Keratinocyte (primary cell): ENCODE measurements around the gene TRIML1. TPM values are rescaled to one million over a fixed set of nuclear protein-coding genes. Genes with fewer than 3 reads are reported as not detected.

Experiments
- DNase-seq: peaks from one replicate; pipeline ENCODE4 v3.0.0-alpha.2; 2011; ENCODE audit warnings: low read depth, missing footprints, low spot score
- FAIRE-seq: peaks from 2 replicates; lab custom pipeline; 2011; peaks lifted over from hg19 to GRCh38; lab: Jason Lieb, UNC
- H2AFZ ChIP-seq: 2 replicates; pipeline ENCODE4 v1.6.0; 2012; ENCODE audit warnings: low read length, control low read depth, inconsistent platforms; ENCODE audit not compliant: control insufficient read depth
- H3K27ac ChIP-seq: 2 replicates; pipeline ENCODE4 v1.5.1; 2011; ENCODE audit warnings: low read length; ENCODE audit not compliant: control insufficient read depth, insufficient read depth
- H3K27me3 ChIP-seq: 3 replicates; pipeline ENCODE4 v1.6.0; 2011; ENCODE audit warnings: low read length; ENCODE audit not compliant: control insufficient read depth, insufficient read depth; ENCODE audit errors: extremely low read depth
- H3K36me3 ChIP-seq, 2 experiments: 2 replicates in 1 of 2; 3 replicates in 1 of 2; pipeline ENCODE4 v1.5.1; 2011; ENCODE audit warnings: low read length in 2 of 2, mild to moderate bottlenecking in 1 of 2; ENCODE audit not compliant: control insufficient read depth in 2 of 2, insufficient read depth in 2 of 2; ENCODE audit errors: extremely low read depth in 1 of 2
- H3K4me1 ChIP-seq: 3 replicates; pipeline ENCODE4 v1.5.1; 2011; ENCODE audit warnings: low read length; ENCODE audit not compliant: control insufficient read depth, insufficient read depth; ENCODE audit errors: extremely low read depth
- H3K4me2 ChIP-seq: 3 replicates; pipeline ENCODE4 v1.6.0; 2011; ENCODE audit warnings: low read depth, low read length; ENCODE audit not compliant: control insufficient read depth, insufficient read depth; ENCODE audit errors: extremely low read depth
- H3K4me3 ChIP-seq, 3 experiments: fragments of 200-600 bp in 1 of 3; sonication (generic) in 1 of 3; 2 replicates in 2 of 3; 3 replicates in 1 of 3; pipeline ENCODE4 v1.5.1; 2011 to 2016; ENCODE audit warnings: low read length in 3 of 3, mild to moderate bottlenecking in 3 of 3, control low read depth in 2 of 3, inconsistent platforms in 1 of 3, low read depth in 1 of 3, mixed read lengths in 1 of 3, mixed run types in 1 of 3, moderate library complexity in 1 of 3; ENCODE audit not compliant: control insufficient read depth in 2 of 3, insufficient read depth in 2 of 3; ENCODE audit errors: extremely low read depth in 1 of 3
- H3K79me2 ChIP-seq: 2 replicates; pipeline ENCODE4 v1.6.0; 2012; ENCODE audit warnings: low read length; ENCODE audit not compliant: control insufficient read depth, insufficient read depth
- H3K9ac ChIP-seq: 3 replicates; pipeline ENCODE4 v1.6.0; 2011; ENCODE audit warnings: low read length; ENCODE audit not compliant: control insufficient read depth, insufficient read depth; ENCODE audit errors: extremely low read depth
- H3K9me1 ChIP-seq: 3 replicates; pipeline ENCODE4 v1.6.0; 2011; ENCODE audit warnings: low read length; ENCODE audit not compliant: control insufficient read depth, insufficient read depth; ENCODE audit errors: extremely low read depth
- H3K9me3 ChIP-seq: 2 replicates; pipeline ENCODE4 v1.5.1; 2012; ENCODE audit warnings: low read depth, low read length; ENCODE audit not compliant: control insufficient read depth
- H4K20me1 ChIP-seq: 3 replicates; pipeline ENCODE4 v1.6.0; 2011; ENCODE audit warnings: low read length; ENCODE audit not compliant: control insufficient read depth, insufficient read depth; ENCODE audit errors: extremely low read depth
- CTCF ChIP-seq, 3 experiments: IDR thresholded peaks in 1 of 3; conservative IDR thresholded peaks in 1 of 3; optimal IDR thresholded peaks in 1 of 3; 2 replicates in 2 of 3; 3 replicates in 1 of 3; pipeline versions ENCODE3 to v1.5.1; 2011; ENCODE audit warnings: low read length in 3 of 3, mild to moderate bottlenecking in 3 of 3, moderate library complexity in 2 of 3, control low read depth in 1 of 3, inconsistent platforms in 1 of 3; ENCODE audit not compliant: insufficient read depth in 2 of 3; ENCODE audit errors: extremely low read depth in 1 of 3
- EZH2 ChIP-seq: IDR thresholded peaks from one replicate; pipeline ENCODE4 v1.6.1; 2012; ENCODE audit warnings: inconsistent platforms, mild to moderate bottlenecking, low read length, moderate library complexity
- dilution Hi-C: fragments of 300-500 bp; cut with MboI; formaldehyde crosslinking; loops from one replicate; pipeline ENCODE4 v1.7.0; 2020; ENCODE audit warnings: low sequenced_read_pairs; ENCODE audit not compliant: extremely low pct_ligation_motif_present
- polyA plus RNA-seq, 5 experiments: library from polyadenylated mRNA; depleted of rRNA in 3 of 5; stranded (reverse) in 3 of 5; stranded (forward) in 1 of 5; unstranded in 1 of 5; fragments of >200 nt; gene quantifications; 1 replicate in 1 of 5; 2 replicates in 3 of 5; 3 replicates in 1 of 5; pipeline versions ENCODE4 v1.2.1 to v1.2.3, GENCODE V29; 2011 to 2012; ENCODE audit warnings: missing spikeins in 2 of 5, low read depth in 1 of 5, low replicate concordance in 1 of 5

Gene TRIML1
- polyA plus RNA-seq, 1 donor (not counting 4 experiments of a cell fraction or from before 2014, with no cell fraction given): not detected

- peaks cover 23% of the 10 kb centered on the region for H3K79me2 ChIP-seq
- no peaks in the 10 kb centered on the region for H3K36me3 ChIP-seq
- H4K20me1 ChIP-seq: no peaks in the 10 kb centered on the region
- H3K27ac ChIP-seq: no peak overlapping the region
- H3K4me3 ChIP-seq: no peak overlapping the region
- FAIRE-seq (no peak), DNase-seq (no peak)
- H3K4me2 ChIP-seq: no peak overlapping the region
- TF ChIP-seq CTCF (optimal IDR thresholded peaks at IDR 0.05 in 1 of 3, IDR thresholded peaks at IDR 0.05 in 1 of 3, conservative IDR thresholded peaks at IDR 0.05 in 1 of 3; ENCODE audit: extremely low read depth in 1 of 3, insufficient read depth in 2 of 3, low read length in 3 of 3) (no peak), EZH2 (no peak)
- H3K27me3 ChIP-seq: no peaks in the 10 kb centered on the region
- no peaks in the 10 kb centered on the region for H3K9me1 ChIP-seq
- H3K9me3 ChIP-seq: no peaks in the 10 kb centered on the region
- H2AFZ ChIP-seq: no peak overlapping the region
- dilution Hi-C loops: no loop called here
- H3K9ac ChIP-seq: no peak overlapping the region
- peaks cover 15% of the 10 kb centered on the region for H3K4me1 ChIP-seq
Measured at GRCh38 chr4:188106454-188106853, 32.8 kb upstream of the TRIML1 start.

GRCh38 chr4:188107931-188108843, 31.1 kb upstream of the TRIML1 start:
- no peaks in the 10 kb centered on the region for H3K27me3 ChIP-seq
- TF ChIP-seq EZH2: no peak
- no peak for TF ChIP-seq CTCF (optimal IDR thresholded peaks at IDR 0.05 in 1 of 3, IDR thresholded peaks at IDR 0.05 in 1 of 3, conservative IDR thresholded peaks at IDR 0.05 in 1 of 3; ENCODE audit: extremely low read depth in 1 of 3, insufficient read depth in 2 of 3, low read length in 3 of 3)
- no peak for DNase-seq
- H4K20me1 ChIP-seq: no peaks in the 10 kb centered on the region
- peaks cover 23% of the 10 kb centered on the region for H3K79me2 ChIP-seq
- H3K9ac ChIP-seq: peak overlapping the region; percentile 56
- peaks cover 15% of the 10 kb centered on the region for H3K4me1 ChIP-seq
- dilution Hi-C loops: no loop called here
- H3K9me1 ChIP-seq: no peaks in the 10 kb centered on the region
- H3K4me2 ChIP-seq: peak overlapping the region; percentile 66
- peak; percentile 86 for FAIRE-seq
- peak overlapping the region; percentile 31 to 79 (median 41) for H3K4me3 ChIP-seq
- no peaks in the 10 kb centered on the region for H3K9me3 ChIP-seq
- peak overlapping the region; percentile 69 for H3K27ac ChIP-seq
- peak overlapping the region; percentile 30 for H2AFZ ChIP-seq
- H3K36me3 ChIP-seq: no peaks in the 10 kb centered on the region
